OCI-LY7 (cell line): ENCODE results near the gene RNF144A. TPM values are rescaled to one million over a fixed set of nuclear protein-coding genes. Genes with fewer than 3 reads are reported as not detected.

Experiments used
- BruUV-seq: library from RNA; stranded (reverse); fragments of 400-500 nt; replicated peaks from 2 replicates; lab custom pipeline; 2021; lab: Mats Ljungman, UMichigan
- CTCF ChIA-PET: fragments of 300-600 bp; sonication (Branson Sonifier 250); formaldehyde crosslinking; loops from one replicate; lab custom pipeline; 2022; ENCODE audit warnings: antibody characterized with exemption; ENCODE audit not compliant: unreplicated experiment; lab: Charles Lee
- POLR2A ChIA-PET: fragments of 300-600 bp; sonication (Branson Sonifier 250); formaldehyde crosslinking; loops from one replicate; lab custom pipeline; 2022; ENCODE audit warnings: antibody characterized with exemption; lab: Charles Lee
- DNase-seq: peaks from one replicate; pipeline ENCODE4 v3.0.0-alpha.2; 2015; ENCODE audit warnings: low spot score
- H2AFZ ChIP-seq: fragments of 200-600 bp; sonication (generic), shearing (Covaris generic); 2 replicates; pipeline ENCODE4 v1.6.1; 2014; ENCODE audit warnings: mild to moderate bottlenecking, antibody characterized with exemption, low read length, moderate library complexity
- H3K27ac ChIP-seq: fragments of 200-600 bp; sonication (generic); 2 replicates; pipeline ENCODE4 v1.5.1; 2014; ENCODE audit warnings: mixed run types, low read depth, mild to moderate bottlenecking, moderate library complexity, low read length, inconsistent platforms; ENCODE audit not compliant: poor library complexity, severe bottlenecking
- H3K36me3 ChIP-seq: fragments of 200-600 bp; sonication (generic); 2 replicates; pipeline ENCODE4 v1.6.1; 2014; ENCODE audit warnings: mild to moderate bottlenecking, antibody characterized with exemption, low read length, moderate library complexity, mixed read lengths; ENCODE audit not compliant: insufficient read depth
- H3K4me1 ChIP-seq: fragments of 200-600 bp; sonication (generic); 2 replicates; pipeline ENCODE4 v1.5.1; 2014; ENCODE audit warnings: mild to moderate bottlenecking, low read length; ENCODE audit not compliant: insufficient read depth, poor library complexity, severe bottlenecking
- H3K4me2 ChIP-seq: fragments of 200-600 bp; sonication (generic); 2 replicates; pipeline ENCODE4 v1.6.1; 2014; ENCODE audit warnings: mild to moderate bottlenecking, low read length
- H3K4me3 ChIP-seq: fragments of 200-600 bp; sonication (generic); 2 replicates; pipeline ENCODE4 v1.5.1; 2014; ENCODE audit warnings: mild to moderate bottlenecking, low read depth, low read length; ENCODE audit not compliant: poor library complexity, severe bottlenecking
- H3K79me2 ChIP-seq: fragments of 200-600 bp; sonication (generic); 2 replicates; pipeline ENCODE4 v1.6.1; 2016; ENCODE audit warnings: low read depth, mild to moderate bottlenecking, low read length, moderate library complexity, mixed read lengths; ENCODE audit not compliant: insufficient read depth
- H3K9me2 ChIP-seq: fragments of 200-600 bp; sonication (generic); 2 replicates; pipeline ENCODE4 v1.6.1; 2016; ENCODE audit warnings: mild to moderate bottlenecking, low read length, mixed read lengths; ENCODE audit not compliant: insufficient read depth
- H3K9me3 ChIP-seq: fragments of 200-600 bp; sonication (generic); 2 replicates; pipeline ENCODE4 v1.6.1; 2014; ENCODE audit warnings: mild to moderate bottlenecking, mixed run types, low read length, mixed read lengths
- H4K20me1 ChIP-seq: fragments of 200-600 bp; sonication (generic); 2 replicates; pipeline ENCODE4 v1.6.1; 2014; ENCODE audit warnings: mild to moderate bottlenecking, antibody characterized with exemption, low read length, moderate library complexity, mixed read lengths; ENCODE audit not compliant: insufficient read depth
- EZH2phosphoT487 ChIP-seq: fragments of 200-600 bp; sonication (generic); IDR thresholded peaks from 2 replicates; pipeline ENCODE4 v1.6.1; 2018; ENCODE audit warnings: low read depth, borderline replicate concordance, mild to moderate bottlenecking, mixed run types, antibody characterized with exemption, low read length, moderate library complexity, mixed read lengths
- intact Hi-C: fragments of 100-400 bp; cut with micrococcal nuclease; formaldehyde crosslinking; loops from one replicate; pipeline ENCODE4 v1.10.0; 2022; ENCODE audit not compliant: unreplicated experiment
- total RNA-seq, 2 experiments: library from RNA; depleted of rRNA in 1 of 2; stranded (reverse); fragments of >200 nt in 1 of 2; shearing (Covaris generic) in 1 of 2; gene quantifications; 2 replicates each; pipeline ENCODE4 v1.2.3, GENCODE V29; 2014 to 2022
- TF ChIP-seq, protein P1 (sequence below): fragments of 200-600 bp; sonication (generic); conservative IDR thresholded peaks from 2 replicates; pipeline ENCODE4 v1.5.1; 2014; ENCODE audit warnings: mild to moderate bottlenecking, antibody characterized with exemption, low read length, moderate library complexity, mixed read lengths

Gene RNF144A
- total RNA-seq, 2 experiments from 2014 or later, result 1.1 to 1.9 TPM

DNA sequence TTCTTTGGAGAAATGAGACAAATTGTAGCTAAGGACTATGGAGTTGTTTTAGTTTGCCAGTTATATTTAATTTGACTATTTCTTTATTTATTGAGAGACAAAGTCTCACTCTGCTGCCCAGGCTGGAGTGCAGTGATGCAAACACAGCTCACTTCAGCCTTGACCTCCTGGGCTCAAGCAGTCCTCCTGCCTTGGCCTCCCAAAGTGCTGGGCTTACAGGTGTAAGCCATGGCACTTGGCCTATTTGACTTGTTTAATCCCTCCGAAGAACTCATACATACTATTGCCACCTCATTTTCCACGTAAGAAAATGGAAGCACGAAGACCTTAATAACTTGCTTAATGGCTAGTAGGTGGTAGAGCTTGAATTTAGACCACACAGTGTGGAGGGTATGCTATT is 988 bp upstream of the RNF144A start:
- no peak overlapping the region for H2AFZ ChIP-seq
- H3K27ac ChIP-seq, result no peak overlapping the region
- no peak for DNase-seq
- H3K4me3 ChIP-seq, result no peak overlapping the region
- H3K79me2 ChIP-seq, result no peaks in the 10 kb centered on the region
- TF ChIP-seq EZH2phosphoT487, result no peak
- TF ChIP-seq, protein P1, sequence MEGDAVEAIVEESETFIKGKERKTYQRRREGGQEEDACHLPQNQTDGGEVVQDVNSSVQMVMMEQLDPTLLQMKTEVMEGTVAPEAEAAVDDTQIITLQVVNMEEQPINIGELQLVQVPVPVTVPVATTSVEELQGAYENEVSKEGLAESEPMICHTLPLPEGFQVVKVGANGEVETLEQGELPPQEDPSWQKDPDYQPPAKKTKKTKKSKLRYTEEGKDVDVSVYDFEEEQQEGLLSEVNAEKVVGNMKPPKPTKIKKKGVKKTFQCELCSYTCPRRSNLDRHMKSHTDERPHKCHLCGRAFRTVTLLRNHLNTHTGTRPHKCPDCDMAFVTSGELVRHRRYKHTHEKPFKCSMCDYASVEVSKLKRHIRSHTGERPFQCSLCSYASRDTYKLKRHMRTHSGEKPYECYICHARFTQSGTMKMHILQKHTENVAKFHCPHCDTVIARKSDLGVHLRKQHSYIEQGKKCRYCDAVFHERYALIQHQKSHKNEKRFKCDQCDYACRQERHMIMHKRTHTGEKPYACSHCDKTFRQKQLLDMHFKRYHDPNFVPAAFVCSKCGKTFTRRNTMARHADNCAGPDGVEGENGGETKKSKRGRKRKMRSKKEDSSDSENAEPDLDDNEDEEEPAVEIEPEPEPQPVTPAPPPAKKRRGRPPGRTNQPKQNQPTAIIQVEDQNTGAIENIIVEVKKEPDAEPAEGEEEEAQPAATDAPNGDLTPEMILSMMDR, result no peak
- H3K36me3 ChIP-seq, result no peaks in the 10 kb centered on the region
- BruUV-seq, result no TSS peak
- no peak overlapping the region for H3K4me2 ChIP-seq
- ChIA-PET POLR2A (interaction anchor here (1.2 kb wide), 1 partner anchor 19 kb away, joined by 3 read pairs; no protein-coding TSS in a partner anchor), CTCF (no interaction called here)
- intact Hi-C loops, result no loop called here
- H3K9me3 ChIP-seq, result no peaks in the 10 kb centered on the region
- no peaks in the 10 kb centered on the region for H3K9me2 ChIP-seq
- peaks cover 2% of the 10 kb centered on the region for H3K4me1 ChIP-seq
- H4K20me1 ChIP-seq, result no peaks in the 10 kb centered on the region

DNA sequence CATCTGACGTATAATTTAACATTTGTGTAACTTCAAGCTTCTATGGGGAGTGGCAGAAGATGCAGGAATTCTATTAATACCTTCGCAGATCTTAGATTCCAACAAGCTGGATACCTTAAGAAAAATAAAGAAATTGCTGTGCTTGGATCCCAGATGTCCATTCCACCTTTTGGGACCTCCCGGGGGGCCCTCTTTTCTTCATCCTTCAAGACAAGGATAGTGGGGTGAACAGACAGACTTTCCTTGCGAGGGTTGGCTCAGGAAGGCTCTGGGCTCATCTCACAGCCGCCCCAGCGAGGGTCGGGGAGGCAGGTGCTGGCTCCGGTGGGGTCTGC is 509 bp upstream of the RNF144A start:
- intact Hi-C loops, result loop anchor here (1.0 kb wide), 1 partner anchor 168 kb away; no protein-coding TSS in a partner anchor
- Histone ChIP-seq H3K27ac (no peak overlapping the region), H3K36me3 (no peaks in the 10 kb centered on the region), H3K9me2 (no peaks in the 10 kb centered on the region), H3K79me2 (no peaks in the 10 kb centered on the region), H3K4me1 (peaks cover 2% of the 10 kb centered on the region), H3K4me3 (no peak overlapping the region), H2AFZ (no peak overlapping the region), H3K9me3 (no peaks in the 10 kb centered on the region), H3K4me2 (peak overlapping the region; percentile 44; the same call in 1 of the 2 replicates), H4K20me1 (no peaks in the 10 kb centered on the region)
- no peak for DNase-seq
- no TSS peak for BruUV-seq
- ChIA-PET POLR2A (interaction anchor here (1.2 kb wide), 1 partner anchor 19 kb away, joined by 3 read pairs; no protein-coding TSS in a partner anchor), CTCF (no interaction called here)
- TF ChIP-seq EZH2phosphoT487, result no peak
- TF ChIP-seq, protein P1, result no peak

DNA sequence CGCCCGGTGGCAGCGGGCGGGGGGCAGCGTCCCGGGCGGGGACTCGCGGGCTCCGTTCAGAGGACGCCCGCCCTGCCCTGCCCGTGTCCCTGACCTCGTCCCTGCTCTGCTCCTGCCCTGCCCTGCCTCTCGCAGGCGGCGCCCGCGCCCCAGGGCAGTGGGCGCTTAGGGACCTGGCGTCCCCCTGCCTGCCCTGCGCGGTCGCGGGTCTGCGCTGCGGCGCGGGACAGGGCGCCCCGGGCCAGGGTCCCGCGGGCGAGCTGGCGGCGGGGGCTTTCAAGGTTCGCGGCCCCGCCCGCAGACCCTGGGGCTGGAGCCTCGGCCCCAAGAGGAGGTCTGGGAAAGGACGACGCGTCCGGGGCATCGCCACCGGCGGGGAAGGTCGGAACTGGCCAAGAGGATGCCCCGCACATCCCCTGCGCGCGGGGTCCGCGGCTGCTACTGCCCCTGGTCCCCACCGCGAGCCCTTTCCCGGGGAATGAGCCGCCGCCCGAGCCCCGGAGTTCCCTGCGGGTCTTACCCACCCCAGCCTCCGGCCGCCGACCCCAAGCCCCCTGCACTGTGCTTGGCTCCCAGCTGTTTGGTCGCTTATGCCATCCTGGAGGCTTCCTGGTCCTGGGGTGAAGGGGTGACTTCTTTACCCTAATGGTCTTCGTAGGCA is 679 bp downstream of the RNF144A start:
- BruUV-seq, result no TSS peak
- H2AFZ ChIP-seq, result no peak overlapping the region
- no peaks in the 10 kb centered on the region for H3K36me3 ChIP-seq
- TF ChIP-seq, protein P1, result no peak
- TF ChIP-seq EZH2phosphoT487, result no peak
- H3K27ac ChIP-seq, result no peak overlapping the region
- no peaks in the 10 kb centered on the region for H3K9me2 ChIP-seq
- H3K4me1 ChIP-seq, result peaks cover 2% of the 10 kb centered on the region
- H4K20me1 ChIP-seq, result no peaks in the 10 kb centered on the region
- intact Hi-C loops, result loop anchor here (1.0 kb wide), 1 partner anchor 166 kb away; no protein-coding TSS in a partner anchor
- ChIA-PET POLR2A (no interaction called here), CTCF (no interaction called here)
- no peaks in the 10 kb centered on the region for H3K79me2 ChIP-seq
- no peak for DNase-seq
- H3K4me3 ChIP-seq, result peak overlapping the region; percentile 65
- H3K9me3 ChIP-seq, result no peaks in the 10 kb centered on the region
- peak overlapping the region; percentile 60 for H3K4me2 ChIP-seq
